Keratinocyte (primary cell): ENCODE results near the gene RNH1. TPM values are rescaled to one million over a fixed set of nuclear protein-coding genes. Genes with fewer than 3 reads are reported as not detected.

Source experiments
- DNase-seq: peaks from one replicate; pipeline ENCODE4 v3.0.0-alpha.2; 2011; ENCODE audit warnings: low read depth, missing footprints, low spot score
- FAIRE-seq: peaks from 2 replicates; lab custom pipeline; 2011; peaks lifted over from hg19 to GRCh38; lab: Jason Lieb, UNC
- H2AFZ ChIP-seq: 2 replicates; pipeline ENCODE4 v1.6.0; 2012; ENCODE audit warnings: low read length, control low read depth, inconsistent platforms; ENCODE audit not compliant: control insufficient read depth
- H3K27ac ChIP-seq: 2 replicates; pipeline ENCODE4 v1.5.1; 2011; ENCODE audit warnings: low read length; ENCODE audit not compliant: control insufficient read depth, insufficient read depth
- H3K27me3 ChIP-seq: 3 replicates; pipeline ENCODE4 v1.6.0; 2011; ENCODE audit warnings: low read length; ENCODE audit not compliant: control insufficient read depth, insufficient read depth; ENCODE audit errors: extremely low read depth
- H3K36me3 ChIP-seq, 2 experiments: 2 replicates in 1 of 2; 3 replicates in 1 of 2; pipeline ENCODE4 v1.5.1; 2011; ENCODE audit warnings: low read length in 2 of 2, mild to moderate bottlenecking in 1 of 2; ENCODE audit not compliant: control insufficient read depth in 2 of 2, insufficient read depth in 2 of 2; ENCODE audit errors: extremely low read depth in 1 of 2
- H3K4me1 ChIP-seq: 3 replicates; pipeline ENCODE4 v1.5.1; 2011; ENCODE audit warnings: low read length; ENCODE audit not compliant: control insufficient read depth, insufficient read depth; ENCODE audit errors: extremely low read depth
- H3K4me2 ChIP-seq: 3 replicates; pipeline ENCODE4 v1.6.0; 2011; ENCODE audit warnings: low read depth, low read length; ENCODE audit not compliant: control insufficient read depth, insufficient read depth; ENCODE audit errors: extremely low read depth
- H3K4me3 ChIP-seq, 3 experiments: fragments of 200-600 bp in 1 of 3; sonication (generic) in 1 of 3; 2 replicates in 2 of 3; 3 replicates in 1 of 3; pipeline ENCODE4 v1.5.1; 2011 to 2016; ENCODE audit warnings: low read length in 3 of 3, mild to moderate bottlenecking in 3 of 3, control low read depth in 2 of 3, inconsistent platforms in 1 of 3, low read depth in 1 of 3, mixed read lengths in 1 of 3, mixed run types in 1 of 3, moderate library complexity in 1 of 3; ENCODE audit not compliant: control insufficient read depth in 2 of 3, insufficient read depth in 2 of 3; ENCODE audit errors: extremely low read depth in 1 of 3
- H3K79me2 ChIP-seq: 2 replicates; pipeline ENCODE4 v1.6.0; 2012; ENCODE audit warnings: low read length; ENCODE audit not compliant: control insufficient read depth, insufficient read depth
- H3K9ac ChIP-seq: 3 replicates; pipeline ENCODE4 v1.6.0; 2011; ENCODE audit warnings: low read length; ENCODE audit not compliant: control insufficient read depth, insufficient read depth; ENCODE audit errors: extremely low read depth
- H3K9me1 ChIP-seq: 3 replicates; pipeline ENCODE4 v1.6.0; 2011; ENCODE audit warnings: low read length; ENCODE audit not compliant: control insufficient read depth, insufficient read depth; ENCODE audit errors: extremely low read depth
- H3K9me3 ChIP-seq: 2 replicates; pipeline ENCODE4 v1.5.1; 2012; ENCODE audit warnings: low read depth, low read length; ENCODE audit not compliant: control insufficient read depth
- H4K20me1 ChIP-seq: 3 replicates; pipeline ENCODE4 v1.6.0; 2011; ENCODE audit warnings: low read length; ENCODE audit not compliant: control insufficient read depth, insufficient read depth; ENCODE audit errors: extremely low read depth
- CTCF ChIP-seq, 3 experiments: IDR thresholded peaks in 1 of 3; conservative IDR thresholded peaks in 1 of 3; optimal IDR thresholded peaks in 1 of 3; 2 replicates in 2 of 3; 3 replicates in 1 of 3; pipeline versions ENCODE3 to v1.5.1; 2011; ENCODE audit warnings: low read length in 3 of 3, mild to moderate bottlenecking in 3 of 3, moderate library complexity in 2 of 3, control low read depth in 1 of 3, inconsistent platforms in 1 of 3; ENCODE audit not compliant: insufficient read depth in 2 of 3; ENCODE audit errors: extremely low read depth in 1 of 3
- EZH2 ChIP-seq: IDR thresholded peaks from one replicate; pipeline ENCODE4 v1.6.1; 2012; ENCODE audit warnings: inconsistent platforms, mild to moderate bottlenecking, low read length, moderate library complexity
- dilution Hi-C: fragments of 300-500 bp; cut with MboI; formaldehyde crosslinking; loops from one replicate; pipeline ENCODE4 v1.7.0; 2020; ENCODE audit warnings: low sequenced_read_pairs; ENCODE audit not compliant: extremely low pct_ligation_motif_present
- polyA plus RNA-seq, 5 experiments: library from polyadenylated mRNA; depleted of rRNA in 3 of 5; stranded (reverse) in 3 of 5; stranded (forward) in 1 of 5; unstranded in 1 of 5; fragments of >200 nt; gene quantifications; 1 replicate in 1 of 5; 2 replicates in 3 of 5; 3 replicates in 1 of 5; pipeline versions ENCODE4 v1.2.1 to v1.2.3, GENCODE V29; 2011 to 2012; ENCODE audit warnings: missing spikeins in 2 of 5, low read depth in 1 of 5, low replicate concordance in 1 of 5

The RNH1 gene
- polyA plus RNA-seq, 1 donor (not counting 4 experiments of a cell fraction or from before 2014, with no cell fraction given) = 92.0 TPM

- H3K27ac ChIP-seq = no peak overlapping the region
- dilution Hi-C loops = no loop called here
- peaks cover 6 to 12% of the 10 kb centered on the region in 2 experiments for H3K36me3 ChIP-seq
- H3K4me2 ChIP-seq = no peak overlapping the region
- no peak overlapping the region for H3K4me3 ChIP-seq
- no peaks in the 10 kb centered on the region for H3K4me1 ChIP-seq
- FAIRE-seq (no peak), DNase-seq (no peak)
- no peak overlapping the region for H2AFZ ChIP-seq
- TF ChIP-seq EZH2 (no peak), CTCF (optimal IDR thresholded peaks at IDR 0.05 in 1 of 3, IDR thresholded peaks at IDR 0.05 in 1 of 3, conservative IDR thresholded peaks at IDR 0.05 in 1 of 3; ENCODE audit: extremely low read depth in 1 of 3, insufficient read depth in 2 of 3, low read length in 3 of 3) (no peak)
- H4K20me1 ChIP-seq = peaks cover 2% of the 10 kb centered on the region
- peaks cover 12% of the 10 kb centered on the region for H3K79me2 ChIP-seq
- H3K9ac ChIP-seq = no peak overlapping the region
- H3K9me1 ChIP-seq = no peaks in the 10 kb centered on the region
- no peaks in the 10 kb centered on the region for H3K27me3 ChIP-seq
- H3K9me3 ChIP-seq = no peaks in the 10 kb centered on the region
Observed at GRCh38 chr11:486189-486588, 20.9 kb downstream of the RNH1 start.

DNA sequence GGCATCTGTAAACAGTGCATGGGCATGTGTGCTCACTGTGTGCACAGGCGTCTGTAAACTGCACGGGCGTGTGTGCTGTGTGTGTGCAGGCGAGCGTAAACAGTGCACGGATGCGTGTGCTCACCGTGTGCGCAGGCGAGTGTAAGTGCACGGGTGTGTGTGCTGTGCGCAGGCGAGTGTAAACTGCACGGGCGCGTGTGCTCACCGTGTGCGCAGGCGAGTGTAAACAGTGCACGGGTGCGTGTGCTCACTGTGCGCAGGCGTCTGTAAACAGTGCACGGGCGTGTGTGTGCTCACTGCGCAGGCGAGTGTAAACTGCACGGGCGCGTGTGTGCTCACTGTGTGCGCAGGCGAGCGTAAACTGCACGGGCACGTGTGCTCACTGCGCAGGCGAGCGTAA, 22.4 kb downstream of the RNH1 start:
- Histone ChIP-seq H3K27me3 (no peaks in the 10 kb centered on the region), H3K9ac (no peak overlapping the region), H3K27ac (no peak overlapping the region), H3K4me1 (no peaks in the 10 kb centered on the region), H3K36me3 (peaks cover 0 to 6% of the 10 kb centered on the region in 2 experiments), H3K9me1 (no peaks in the 10 kb centered on the region), H2AFZ (no peak overlapping the region), H3K9me3 (no peaks in the 10 kb centered on the region), H4K20me1 (peaks cover 2% of the 10 kb centered on the region), H3K4me2 (no peak overlapping the region), H3K4me3 (no peak overlapping the region), H3K79me2 (peaks cover 12% of the 10 kb centered on the region)
- DNase-seq = no peak
- TF ChIP-seq EZH2 (no peak), CTCF (optimal IDR thresholded peaks at IDR 0.05 in 1 of 3, IDR thresholded peaks at IDR 0.05 in 1 of 3, conservative IDR thresholded peaks at IDR 0.05 in 1 of 3; ENCODE audit: extremely low read depth in 1 of 3, insufficient read depth in 2 of 3, low read length in 3 of 3) (no peak)
- FAIRE-seq = no peak
- dilution Hi-C loops = no loop called here
